ENCODE results near the gene KRT84.

KRT84 gene

GRCh38 chr12:52434081-52434733 is 48.8 kb upstream of the KRT84 start, which contains the start of gene KRT75 (continued):
- TF ChIP-seq, protein P1, sequence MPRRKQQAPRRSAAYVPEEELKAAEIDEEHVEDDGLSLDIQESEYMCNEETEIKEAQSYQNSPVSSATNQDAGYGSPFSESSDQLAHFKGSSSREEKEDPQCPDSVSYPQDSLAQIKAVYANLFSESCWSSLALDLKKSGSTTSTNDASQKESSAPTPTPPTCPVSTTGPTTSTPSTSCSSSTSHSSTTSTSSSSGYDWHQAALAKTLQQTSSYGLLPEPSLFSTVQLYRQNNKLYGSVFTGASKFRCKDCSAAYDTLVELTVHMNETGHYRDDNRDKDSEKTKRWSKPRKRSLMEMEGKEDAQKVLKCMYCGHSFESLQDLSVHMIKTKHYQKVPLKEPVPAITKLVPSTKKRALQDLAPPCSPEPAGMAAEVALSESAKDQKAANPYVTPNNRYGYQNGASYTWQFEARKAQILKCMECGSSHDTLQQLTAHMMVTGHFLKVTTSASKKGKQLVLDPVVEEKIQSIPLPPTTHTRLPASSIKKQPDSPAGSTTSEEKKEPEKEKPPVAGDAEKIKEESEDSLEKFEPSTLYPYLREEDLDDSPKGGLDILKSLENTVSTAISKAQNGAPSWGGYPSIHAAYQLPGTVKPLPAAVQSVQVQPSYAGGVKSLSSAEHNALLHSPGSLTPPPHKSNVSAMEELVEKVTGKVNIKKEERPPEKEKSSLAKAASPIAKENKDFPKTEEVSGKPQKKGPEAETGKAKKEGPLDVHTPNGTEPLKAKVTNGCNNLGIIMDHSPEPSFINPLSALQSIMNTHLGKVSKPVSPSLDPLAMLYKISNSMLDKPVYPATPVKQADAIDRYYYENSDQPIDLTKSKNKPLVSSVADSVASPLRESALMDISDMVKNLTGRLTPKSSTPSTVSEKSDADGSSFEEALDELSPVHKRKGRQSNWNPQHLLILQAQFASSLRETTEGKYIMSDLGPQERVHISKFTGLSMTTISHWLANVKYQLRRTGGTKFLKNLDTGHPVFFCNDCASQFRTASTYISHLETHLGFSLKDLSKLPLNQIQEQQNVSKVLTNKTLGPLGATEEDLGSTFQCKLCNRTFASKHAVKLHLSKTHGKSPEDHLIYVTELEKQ (tag by site-specific recombination; IDR thresholded peaks at IDR 0.05; ENCODE audit: borderline replicate concordance) = peak; percentile 81; the same call in 1 of the 2 replicates
- TF ChIP-seq ZBTB17 (tag by site-specific recombination; IDR thresholded peaks at IDR 0.05) = peak; percentile 60
- peak; percentile 75; the same call in 1 of the 2 replicates for TF ChIP-seq ZNF600 (tag by site-specific recombination; IDR thresholded peaks at IDR 0.05)
- 0 out of 2 replicates have a peak, but pooled peaks have one; percentile 55 for TF ChIP-seq KLF8 (tag by site-specific recombination; IDR thresholded peaks at IDR 0.05)
- TF ChIP-seq ZNF658 (tag by site-specific recombination; IDR thresholded peaks at IDR 0.05) = no peak
- TF ChIP-seq SP7 (tag by site-specific recombination; IDR thresholded peaks at IDR 0.05) = peak; percentile 35; the same call in 1 of the 2 replicates
- no peak for TF ChIP-seq ZNF37A (tag by site-specific recombination; IDR thresholded peaks at IDR 0.05)
- peak; percentile 78 for TF ChIP-seq ZNF398 (tag by site-specific recombination; IDR thresholded peaks at IDR 0.05)
- peak; percentile 94 for TF ChIP-seq ZNF629 (tag by site-specific recombination; IDR thresholded peaks at IDR 0.05)
- TF ChIP-seq, protein P2, sequence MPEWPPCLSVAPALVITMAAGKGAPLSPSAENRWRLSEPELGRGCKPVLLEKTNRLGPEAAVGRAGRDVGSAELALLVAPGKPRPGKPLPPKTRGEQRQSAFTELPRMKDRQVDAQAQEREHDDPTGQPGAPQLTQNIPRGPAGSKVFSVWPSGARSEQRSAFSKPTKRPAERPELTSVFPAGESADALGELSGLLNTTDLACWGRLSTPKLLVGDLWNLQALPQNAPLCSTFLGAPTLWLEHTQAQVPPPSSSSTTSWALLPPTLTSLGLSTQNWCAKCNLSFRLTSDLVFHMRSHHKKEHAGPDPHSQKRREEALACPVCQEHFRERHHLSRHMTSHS (tag by site-specific recombination; IDR thresholded peaks at IDR 0.05) = no peak
- no peak for TF ChIP-seq ZNF48 (tag by site-specific recombination; IDR thresholded peaks at IDR 0.05)
- TF ChIP-seq GLIS2 (tag by site-specific recombination; IDR thresholded peaks at IDR 0.05) = peak; percentile 55
- TF ChIP-seq ZNF837 (tag by site-specific recombination; IDR thresholded peaks at IDR 0.05) = no peak
- TF ChIP-seq ZBTB26 (tag by site-specific recombination; optimal IDR thresholded peaks at IDR 0.05) = no peak
- TF ChIP-seq ZNF394 (tag by site-specific recombination; IDR thresholded peaks at IDR 0.05; ENCODE audit: borderline replicate concordance) = peak; percentile 30; the same call in 1 of the 2 replicates
- TF ChIP-seq, protein P3, sequence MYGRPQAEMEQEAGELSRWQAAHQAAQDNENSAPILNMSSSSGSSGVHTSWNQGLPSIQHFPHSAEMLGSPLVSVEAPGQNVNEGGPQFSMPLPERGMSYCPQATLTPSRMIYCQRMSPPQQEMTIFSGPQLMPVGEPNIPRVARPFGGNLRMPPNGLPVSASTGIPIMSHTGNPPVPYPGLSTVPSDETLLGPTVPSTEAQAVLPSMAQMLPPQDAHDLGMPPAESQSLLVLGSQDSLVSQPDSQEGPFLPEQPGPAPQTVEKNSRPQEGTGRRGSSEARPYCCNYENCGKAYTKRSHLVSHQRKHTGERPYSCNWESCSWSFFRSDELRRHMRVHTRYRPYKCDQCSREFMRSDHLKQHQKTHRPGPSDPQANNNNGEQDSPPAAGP (tag by site-specific recombination; IDR thresholded peaks at IDR 0.05) = peak; percentile 83
- peak; percentile 71 for TF ChIP-seq ZBTB48 (tag by site-specific recombination; IDR thresholded peaks at IDR 0.05)
- peak; percentile 42; the same call in 1 of the 2 replicates for TF ChIP-seq ATF2 (tag by site-specific recombination; IDR thresholded peaks at IDR 0.05; ENCODE audit: low read depth)
- peak; percentile 31; the same call in 1 of the 2 replicates for TF ChIP-seq ZFHX2 (tag by site-specific recombination; conservative IDR thresholded peaks at IDR 0.05)
- no peak for TF ChIP-seq ZBTB7A (tag by site-specific recombination; IDR thresholded peaks at IDR 0.05; ENCODE audit: low read depth)
- no peak for TF ChIP-seq ZNF530 (tag by site-specific recombination; IDR thresholded peaks at IDR 0.05; ENCODE audit: low read depth)
- no peak for TF ChIP-seq ZNF621 (tag by site-specific recombination; IDR thresholded peaks at IDR 0.05)

All from HEK293 (cell line).